Stimulated activated CD4-positive, alpha-beta T cell treated with anti-CD3 and anti-CD28 coated beads, Interleukin-2, amount 100 ng/mL, for 4 hours (primary cell): ENCODE data around the gene CNGB1.

Experiments
- DNase-seq: peaks from one replicate; pipeline ENCODE4 v3.0.0-alpha.2; 2020; ENCODE audit warnings: low read depth

The CNGB1 gene

GRCh38 chr16:57972306-57972705, 1.4 kb upstream of the CNGB1 start:
- no peak for DNase-seq

- no peak for DNase-seq
Measured at GRCh38 chr16:57971848-57972247, 920 bp upstream of the CNGB1 start.

DNA sequence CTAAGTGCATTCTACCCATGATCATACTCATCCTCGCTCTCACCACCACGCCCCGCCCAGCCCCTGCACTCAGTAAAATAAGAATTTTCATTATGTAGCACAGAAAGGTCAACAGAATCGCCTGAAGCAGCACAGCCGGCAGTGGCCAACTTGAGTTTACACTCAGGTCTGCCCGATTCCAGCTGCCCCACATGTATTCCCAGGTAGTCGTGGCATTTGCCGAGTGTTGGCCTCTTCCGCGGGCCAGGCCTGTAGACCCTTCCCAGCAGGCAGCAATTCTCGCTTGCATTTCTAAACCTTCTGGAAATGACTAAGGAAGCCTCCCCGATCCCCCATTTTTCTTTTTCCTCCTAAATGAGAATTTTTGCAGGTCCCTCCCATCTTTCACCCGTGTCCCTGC, 609 bp downstream of the CNGB1 start:
- DNase-seq: no peak

DNA sequence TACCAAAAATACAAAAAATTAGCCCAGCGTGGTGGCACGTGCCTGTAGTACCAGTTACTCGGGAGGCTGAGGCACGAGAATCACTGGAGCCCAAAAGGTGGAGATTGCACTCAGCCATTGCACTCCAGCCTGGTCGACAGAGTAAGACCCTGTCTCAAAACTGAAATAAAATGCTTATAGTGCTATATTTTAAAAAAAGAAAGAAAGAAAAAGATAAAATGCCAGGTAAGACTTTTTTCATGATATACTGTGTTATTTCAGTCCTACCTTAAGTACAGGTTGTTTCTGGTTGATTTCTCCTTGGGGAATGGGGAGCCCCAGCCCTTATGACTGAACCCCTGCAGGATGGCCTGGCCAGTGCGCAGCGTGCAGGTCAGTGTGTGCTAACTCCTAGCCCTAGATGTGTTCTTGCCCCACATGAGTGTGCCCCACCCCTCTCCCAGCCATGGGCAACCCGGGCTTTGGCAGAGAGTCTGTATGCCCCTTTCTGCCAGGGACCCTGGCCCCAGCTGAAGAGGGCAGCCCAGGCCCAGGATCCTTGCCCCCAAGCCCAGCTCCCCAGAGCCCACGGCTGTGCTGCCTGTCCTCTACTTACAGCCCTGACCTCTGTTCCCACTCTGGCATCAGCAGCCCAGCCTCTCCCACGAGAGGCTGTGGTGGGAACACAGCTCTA, 1.3 kb downstream of the CNGB1 start:
- DNase-seq: no peak

GRCh38 chr16:57967916-57968315, 3.0 kb downstream of the CNGB1 start:
- no peak for DNase-seq

DNA sequence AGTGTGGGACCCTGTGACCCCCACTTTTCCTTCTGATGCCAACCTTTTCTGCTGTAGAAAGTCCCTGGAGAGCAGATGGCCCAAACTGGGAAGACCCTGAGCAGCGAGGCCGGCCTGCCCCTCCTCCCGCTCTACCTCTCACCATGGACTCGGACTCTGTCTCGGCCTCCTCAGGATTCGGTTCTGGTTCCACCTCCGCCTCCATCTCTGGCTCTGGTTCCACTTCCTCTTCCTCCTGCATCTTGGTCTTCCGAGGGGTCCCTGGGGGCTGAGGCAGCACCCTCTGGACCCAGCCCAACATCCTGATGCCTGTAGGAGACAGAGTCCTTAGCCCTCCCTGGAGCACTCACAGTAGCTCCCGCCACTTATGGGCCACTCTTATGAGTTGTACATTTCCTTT, 3.9 kb downstream of the CNGB1 start:
- DNase-seq: no peak

- DNase-seq: no peak
Measured at GRCh38 chr16:57966204-57966771, 4.6 kb downstream of the CNGB1 start.

- DNase-seq: no peak
Measured at GRCh38 chr16:57964157-57964700, 6.7 kb downstream of the CNGB1 start.

- DNase-seq: no peak
Measured at GRCh38 chr16:57962756-57963155, 8.2 kb downstream of the CNGB1 start.

DNA sequence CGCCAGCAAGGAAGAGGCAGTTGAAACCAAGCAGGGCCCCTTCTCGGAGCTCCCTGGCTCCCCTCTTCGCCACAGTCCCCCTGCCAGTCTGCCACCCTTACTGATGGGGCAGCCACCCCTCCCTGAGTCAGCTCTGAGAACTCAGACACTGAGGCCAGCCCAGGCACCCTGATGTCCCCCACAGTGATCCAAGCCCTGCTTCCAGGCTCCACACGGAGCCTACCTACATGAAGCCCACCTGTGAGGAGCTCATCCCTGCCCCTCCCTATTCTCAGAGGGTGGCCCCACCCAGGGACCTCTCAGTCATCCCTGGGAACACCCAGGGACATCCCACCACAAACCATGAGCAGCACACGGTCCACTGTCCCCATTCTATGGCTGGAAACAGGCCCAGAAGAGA, 8.9 kb downstream of the CNGB1 start:
- no peak for DNase-seq

GRCh38 chr16:57961538-57961937, 9.4 kb downstream of the CNGB1 start:
- DNase-seq: no peak

- no peak for DNase-seq
Measured at GRCh38 chr16:57960826-57961472, 10.0 kb downstream of the CNGB1 start.

GRCh38 chr16:57960310-57960709, 10.6 kb downstream of the CNGB1 start:
- DNase-seq: no peak

DNA sequence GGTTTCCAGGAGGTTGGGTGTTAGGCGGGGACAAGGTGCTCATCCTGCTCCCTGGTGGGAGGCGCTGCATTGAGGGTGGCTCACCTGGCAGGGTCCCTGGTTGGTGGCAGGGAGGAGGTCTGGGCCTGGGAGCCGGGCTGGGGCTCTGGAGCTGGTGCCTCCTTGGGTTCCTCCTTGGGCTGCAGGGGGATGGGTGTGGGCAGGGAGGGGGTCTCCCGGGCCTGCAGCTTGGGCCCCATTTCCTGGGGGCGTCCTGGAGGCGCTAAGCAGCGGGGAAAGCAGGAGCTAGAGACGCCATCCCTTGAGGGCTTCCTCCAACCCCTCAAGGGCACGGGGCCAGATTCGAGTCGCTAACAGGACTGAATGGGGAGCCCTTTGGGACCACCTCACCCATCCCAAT, 11.1 kb downstream of the CNGB1 start:
- no peak for DNase-seq

DNA sequence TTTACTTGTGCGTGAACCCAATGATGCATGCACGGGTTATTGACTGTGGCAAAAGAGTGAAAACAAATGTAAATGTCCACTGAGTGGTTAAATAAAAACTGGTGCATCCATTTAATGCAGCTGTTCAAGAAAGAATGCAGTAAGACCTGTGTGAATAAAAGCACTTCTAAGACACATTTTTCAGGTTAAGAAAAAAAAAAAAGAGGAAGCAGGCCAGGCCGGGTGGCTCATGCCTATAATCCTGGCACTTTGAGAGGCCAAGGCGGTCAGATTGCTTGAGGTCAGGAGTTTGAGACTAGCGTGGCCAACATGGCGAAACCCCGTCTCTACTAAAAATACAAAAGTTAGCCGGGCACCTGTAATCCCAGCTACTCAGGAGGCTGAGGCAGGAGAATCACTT, 11.8 kb downstream of the CNGB1 start:
- DNase-seq: no peak

- no peak for DNase-seq
Measured at GRCh38 chr16:57958544-57958943, 12.4 kb downstream of the CNGB1 start.

DNA sequence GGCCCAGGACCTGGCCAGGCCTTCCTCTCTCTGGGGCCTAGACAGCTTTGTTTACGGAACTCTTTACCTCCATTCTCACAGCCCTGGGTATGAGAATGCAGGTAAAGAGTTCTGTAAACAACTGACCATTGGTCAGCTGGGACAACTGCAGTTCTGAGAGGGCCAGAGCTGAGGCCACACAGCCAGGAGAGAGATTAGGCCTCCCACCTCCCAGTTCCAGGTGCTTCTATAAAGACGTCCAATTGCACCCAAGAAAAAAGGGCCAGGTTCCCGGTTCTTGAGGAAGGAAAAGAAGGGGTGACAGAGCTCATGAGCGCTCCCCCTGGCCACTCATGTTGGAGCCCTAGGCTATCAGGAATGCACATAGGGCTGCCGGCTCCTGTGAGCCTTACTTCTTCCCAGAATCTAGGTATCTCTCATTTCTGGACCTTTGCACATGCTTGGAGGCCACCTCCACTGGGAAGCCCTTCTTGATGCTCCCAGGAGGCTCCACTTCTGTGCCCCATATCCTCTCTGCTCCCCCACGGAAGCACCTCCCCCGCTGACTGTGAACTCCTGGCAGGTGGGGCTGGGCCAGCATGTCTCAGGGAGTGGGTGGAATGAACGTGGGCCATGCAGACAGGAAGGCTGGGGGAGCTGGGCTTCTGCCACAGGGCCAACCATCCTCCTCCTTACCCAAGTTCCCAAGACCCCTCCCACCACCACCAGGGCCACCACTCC, 13.1 kb downstream of the CNGB1 start:
- no peak for DNase-seq

- no peak for DNase-seq
Measured at GRCh38 chr16:57956924-57957672, 13.8 kb downstream of the CNGB1 start.

- no peak for DNase-seq
Measured at GRCh38 chr16:57956270-57956808, 14.6 kb downstream of the CNGB1 start.

DNA sequence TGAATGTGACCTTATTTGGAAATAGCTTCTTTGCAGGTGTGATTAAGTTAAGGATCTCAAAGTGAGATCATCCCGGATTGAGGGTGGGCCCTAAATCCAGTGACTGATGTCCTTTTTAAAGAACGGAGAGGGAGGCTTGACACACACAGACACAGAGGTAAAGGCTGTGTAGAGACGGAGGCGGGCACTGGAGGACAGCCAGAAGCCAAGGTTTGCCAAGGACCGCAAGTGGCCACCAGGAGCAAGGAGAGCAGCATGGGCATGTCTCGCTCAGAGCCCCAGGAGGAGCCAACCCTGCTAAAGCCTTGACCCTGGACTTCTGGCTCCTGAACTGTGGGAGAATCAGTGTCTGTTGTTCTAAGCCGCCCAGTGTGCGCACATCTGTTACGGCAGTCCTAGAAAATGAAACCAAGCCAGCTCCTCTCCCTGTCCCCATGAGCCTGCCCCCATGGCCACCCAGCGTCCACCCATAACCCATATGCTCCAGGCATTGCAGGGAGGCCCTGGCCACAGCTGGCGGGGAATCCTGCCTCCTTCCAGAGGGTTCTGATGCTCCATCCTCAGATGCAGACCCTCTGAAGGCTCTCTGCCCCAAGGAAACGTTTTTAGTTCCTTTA, 15.2 kb downstream of the CNGB1 start:
- no peak for DNase-seq

DNA sequence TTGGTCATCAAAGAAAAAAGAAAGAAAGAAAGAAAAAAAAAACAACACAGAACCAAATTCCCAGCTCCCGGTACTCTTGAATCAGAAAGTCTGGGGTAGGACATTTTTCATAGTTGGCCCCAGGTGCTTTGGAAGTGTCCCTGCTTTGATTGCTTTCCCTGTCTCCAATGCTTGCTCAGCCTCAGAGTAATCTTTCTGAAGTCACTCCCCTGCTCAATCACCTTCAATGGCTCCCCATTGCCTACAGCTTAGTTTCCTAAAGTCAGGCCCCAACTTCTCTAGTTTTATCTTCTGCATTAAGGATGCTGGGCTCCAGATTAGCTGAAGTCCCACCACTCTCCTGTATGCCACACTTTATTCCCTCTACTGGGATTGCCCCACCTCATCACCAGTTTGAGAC, 17.1 kb downstream of the CNGB1 start:
- no peak for DNase-seq
